ENCODE data around the gene FMN1. TPM values are rescaled to one million over a fixed set of nuclear protein-coding genes. Genes with fewer than 3 reads are reported as not detected.

The FMN1 gene
- polyA plus RNA-seq, 3 donors = 0.28 to 3.7 (median 0.34) TPM

GRCh38 chr15:32972686-32973085 lies 221.8 kb downstream of the FMN1 start:
- no peak for DNase-seq
- Mint-ChIP-seq H3K27me3 (ENCODE audit: low read depth in 3 of 3) (peaks cover under 1 to 8% (median 5%) of the 10 kb centered on the region in 3 donors), H3K4me1 (no peaks in the 10 kb centered on the region), H3K4me3 (no peak overlapping the region), H3K27ac (no peak overlapping the region), H3K36me3 (peaks cover 4 to 6% of the 10 kb centered on the region in 2 donors), H3K9me3 (no peaks in the 10 kb centered on the region)
- Histone ChIP-seq H3K4me1 (ENCODE audit: control insufficient read depth in 1 of 2, insufficient read depth in 2 of 2, low read length in 2 of 2) (no peaks in the 10 kb centered on the region), H3K4me2 (replicated peaks; ENCODE audit: extremely low read depth, low read length, poor library complexity, severe bottlenecking) (no peak overlapping the region), H3K9me3 (replicated peaks in 1 of 2; ENCODE audit: control insufficient read depth in 1 of 2, insufficient read depth in 1 of 2, low read length in 2 of 2) (no peaks in the 10 kb centered on the region), H3K4me3 (replicated peaks in 1 of 3; ENCODE audit: low read depth in 2 of 3, low read length in 3 of 3) (no peak overlapping the region), H2AFZ (ENCODE audit: insufficient read depth, low read depth, low read length, poor library complexity, severe bottlenecking) (no peak overlapping the region), H3K36me3 (replicated peaks in 1 of 2; ENCODE audit: control insufficient read depth in 1 of 2, insufficient read depth in 2 of 2, low read length in 2 of 2) (peaks cover 0 to 9% of the 10 kb centered on the region in 2 donors), H4K20me1 (ENCODE audit: insufficient read depth, low read length) (peaks cover 5% of the 10 kb centered on the region), H3K27me3 (ENCODE audit: control insufficient read depth in 2 of 2, insufficient read depth in 2 of 2, low read length in 2 of 2) (peaks cover 0 to 12% of the 10 kb centered on the region in 2 donors), H3K9ac (ENCODE audit: insufficient read depth, low read length, poor library complexity, severe bottlenecking) (no peak overlapping the region), H3K27ac (ENCODE audit: low read depth in 1 of 2, low read length in 2 of 2) (no peak overlapping the region), H3K79me2 (ENCODE audit: insufficient read depth, low read length) (no peaks in the 10 kb centered on the region)
- WGBS (ENCODE audit: insufficient coverage) = 95% methylated on average over 2 of the region's 2 CpGs
- TF ChIP-seq CTCF (IDR thresholded peaks at IDR 0.05) = no peak
- intact Hi-C loops (cut with micrococcal nuclease) = no loop called here

GRCh38 chr15:32970847-32971246 lies 223.7 kb downstream of the FMN1 start:
- Histone ChIP-seq H3K27me3 (ENCODE audit: control insufficient read depth in 2 of 2, insufficient read depth in 2 of 2, low read length in 2 of 2) (peaks cover 0 to 12% of the 10 kb centered on the region in 2 donors), H2AFZ (ENCODE audit: insufficient read depth, low read depth, low read length, poor library complexity, severe bottlenecking) (no peak overlapping the region), H3K4me3 (replicated peaks in 1 of 3; ENCODE audit: low read depth in 2 of 3, low read length in 3 of 3) (no peak overlapping the region), H3K36me3 (replicated peaks in 1 of 2; ENCODE audit: control insufficient read depth in 1 of 2, insufficient read depth in 2 of 2, low read length in 2 of 2) (peaks cover 0 to 18% of the 10 kb centered on the region in 2 donors), H3K27ac (ENCODE audit: low read depth in 1 of 2, low read length in 2 of 2) (no peak overlapping the region), H3K4me2 (replicated peaks; ENCODE audit: extremely low read depth, low read length, poor library complexity, severe bottlenecking) (no peak overlapping the region), H3K79me2 (ENCODE audit: insufficient read depth, low read length) (no peaks in the 10 kb centered on the region), H3K9me3 (replicated peaks in 1 of 2; ENCODE audit: control insufficient read depth in 1 of 2, insufficient read depth in 1 of 2, low read length in 2 of 2) (no peaks in the 10 kb centered on the region), H3K9ac (ENCODE audit: insufficient read depth, low read length, poor library complexity, severe bottlenecking) (no peak overlapping the region), H3K4me1 (ENCODE audit: control insufficient read depth in 1 of 2, insufficient read depth in 2 of 2, low read length in 2 of 2) (no peaks in the 10 kb centered on the region), H4K20me1 (ENCODE audit: insufficient read depth, low read length) (peaks cover 5% of the 10 kb centered on the region)
- Mint-ChIP-seq H3K9me3 (no peaks in the 10 kb centered on the region), H3K4me1 (no peaks in the 10 kb centered on the region), H3K27ac (no peak overlapping the region), H3K36me3 (peaks cover 8 to 9% of the 10 kb centered on the region in 2 donors), H3K27me3 (ENCODE audit: low read depth in 3 of 3) (peaks cover 2 to 7% (median 2%) of the 10 kb centered on the region in 3 donors), H3K4me3 (no peak overlapping the region)
- no peak for DNase-seq
- TF ChIP-seq CTCF (IDR thresholded peaks at IDR 0.05) = no peak
- 98% methylated on average over 5 of the region's 11 CpGs for WGBS (ENCODE audit: insufficient coverage)
- intact Hi-C loops (cut with micrococcal nuclease) = no loop called here
